Epithelial cell of prostate (primary cell): ENCODE data around the gene CCRL2.
"Not testable (repeated sequence)": the region's sequence is repeated elsewhere in the genome, so short reads cannot be mapped to it uniquely, and the experiment has no call there.

Source experiments
- DNase-seq: peaks from one replicate; pipeline ENCODE4 v3.0.0-alpha.2; 2011; ENCODE audit warnings: low read depth, low spot score
- H3K27ac ChIP-seq: fragments of 450-650 bp; 2 replicates; pipeline ENCODE4 v1.5.1; 2017; ENCODE audit warnings: mild to moderate bottlenecking

The CCRL2 gene

GRCh38 chr3:46400846-46401245 lies 6.2 kb upstream of the CCRL2 start:
- H3K27ac ChIP-seq = no peak overlapping the region
- DNase-seq = no peak

- no peak for DNase-seq
- no peak overlapping the region for H3K27ac ChIP-seq
Measured at GRCh38 chr3:46401579-46401978, 5.5 kb upstream of the CCRL2 start.

GRCh38 chr3:46402902-46403301 lies 4.2 kb upstream of the CCRL2 start:
- H3K27ac ChIP-seq, DNase-seq: not testable (repeated sequence)

GRCh38 chr3:46405301-46406019 lies 1.6 kb upstream of the CCRL2 start:
- no peak for DNase-seq
- H3K27ac ChIP-seq = peak overlapping the region; percentile 13

GRCh38 chr3:46406443-46406787 lies 644 bp upstream of the CCRL2 start:
- H3K27ac ChIP-seq = no peak overlapping the region
- no peak for DNase-seq

GRCh38 chr3:46407970-46408369 lies 911 bp downstream of the CCRL2 start:
- no peak for DNase-seq
- H3K27ac ChIP-seq = no peak overlapping the region

- no peak overlapping the region for H3K27ac ChIP-seq
- no peak for DNase-seq
Measured at GRCh38 chr3:46408853-46409252, 1.8 kb downstream of the CCRL2 start.

- no peak overlapping the region for H3K27ac ChIP-seq
- DNase-seq = no peak
Measured at GRCh38 chr3:46409739-46410489, 2.9 kb downstream of the CCRL2 start.

- no peak for DNase-seq
- no peak overlapping the region for H3K27ac ChIP-seq
Measured at GRCh38 chr3:46410669-46411068, 3.6 kb downstream of the CCRL2 start.

- DNase-seq = no peak
- H3K27ac ChIP-seq = no peak overlapping the region
Measured at GRCh38 chr3:46411271-46411670, 4.2 kb downstream of the CCRL2 start.

- H3K27ac ChIP-seq = no peak overlapping the region
- no peak for DNase-seq
Measured at GRCh38 chr3:46412786-46413298, 5.8 kb downstream of the CCRL2 start.

- DNase-seq = no peak
- H3K27ac ChIP-seq = no peak overlapping the region
Measured at GRCh38 chr3:46413951-46414350, 6.9 kb downstream of the CCRL2 start.

- no peak for DNase-seq
- H3K27ac ChIP-seq = no peak overlapping the region
Measured at GRCh38 chr3:46414739-46415138, 7.7 kb downstream of the CCRL2 start.

- H3K27ac ChIP-seq = no peak overlapping the region
- no peak for DNase-seq
Measured at GRCh38 chr3:46416125-46416810, 9.2 kb downstream of the CCRL2 start.

GRCh38 chr3:46416811-46417510 lies 9.9 kb downstream of the CCRL2 start:
- no peak for DNase-seq
- no peak overlapping the region for H3K27ac ChIP-seq

GRCh38 chr3:46417841-46418611 lies 11.0 kb downstream of the CCRL2 start:
- DNase-seq = no peak
- H3K27ac ChIP-seq = no peak overlapping the region

- H3K27ac ChIP-seq = no peak overlapping the region
Measured at GRCh38 chr3:46419816-46420215, 12.8 kb downstream of the CCRL2 start.

GRCh38 chr3:46420931-46421330 lies 13.9 kb downstream of the CCRL2 start:
- no peak for DNase-seq
- no peak overlapping the region for H3K27ac ChIP-seq

More at GRCh38 chr3:46419816-46420215, 12.8 kb downstream of the CCRL2 start:
- no peak for DNase-seq

- peak; percentile 66 for DNase-seq
- H3K27ac ChIP-seq = peak overlapping the region; percentile 61
Measured at GRCh38 chr3:46422617-46423016, 15.6 kb downstream of the CCRL2 start.

- peak; percentile 68 for DNase-seq
- peak overlapping the region; percentile 61 for H3K27ac ChIP-seq
Measured at GRCh38 chr3:46423588-46423987, 16.5 kb downstream of the CCRL2 start.
